GM12874 (cell line): ENCODE data around the gene SRGAP1.

Experiments
- CTCF ChIP-seq: IDR thresholded peaks from 2 replicates; pipeline ENCODE4 v1.5.1; 2011; ENCODE audit warnings: low read depth, mild to moderate bottlenecking, control low read depth, low read length, moderate library complexity; ENCODE audit not compliant: insufficient read depth

Gene SRGAP1

GRCh38 chr12:63844391-63845341 is at the start of gene SRGAP1:
Gene SRGAP1 (plus strand): TSS chr12:63844700. CDS start chr12:63844817, 117 bp downstream.
- no peak for TF ChIP-seq CTCF

DNA sequence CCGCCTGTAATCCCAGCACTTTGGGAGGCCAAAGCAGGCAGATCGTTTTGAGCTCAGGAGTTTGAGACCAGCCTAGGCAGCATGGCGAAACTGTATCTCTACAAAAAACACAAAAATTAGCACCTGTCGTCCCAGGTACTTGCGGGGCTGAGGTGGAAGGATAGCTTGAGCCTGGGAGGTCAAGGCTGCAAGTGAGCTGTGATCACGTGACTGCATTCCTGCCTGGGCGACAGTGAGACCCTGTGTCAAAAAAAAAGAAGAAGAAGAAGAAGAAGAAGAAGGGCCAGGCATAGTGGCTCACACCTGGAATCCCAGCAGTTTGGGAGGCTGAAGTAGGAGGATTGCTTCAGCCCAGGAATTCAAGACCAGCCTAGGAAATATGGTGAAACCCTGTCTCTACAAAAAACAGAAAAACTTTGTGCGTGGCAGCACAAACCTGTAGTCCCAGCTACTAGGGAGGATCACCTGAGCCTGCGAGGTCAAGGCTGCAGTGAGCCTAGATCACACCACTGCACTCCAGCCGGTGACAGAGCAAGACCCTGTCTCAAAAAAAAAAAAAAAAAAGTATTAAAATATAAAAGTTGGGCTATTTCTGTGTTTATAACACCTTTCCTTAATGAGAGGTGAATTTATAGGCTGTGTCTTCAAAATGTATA is 49.3 kb upstream of the SRGAP1 start:
- TF ChIP-seq CTCF: no peak

GRCh38 chr12:63795944-63796343 is 48.6 kb upstream of the SRGAP1 start:
- no peak for TF ChIP-seq CTCF

- TF ChIP-seq CTCF: peak; percentile 23; the same call in 1 of the 2 replicates
Observed at GRCh38 chr12:63802012-63802608, 42.4 kb upstream of the SRGAP1 start.

GRCh38 chr12:63804746-63805145 is 39.8 kb upstream of the SRGAP1 start:
- TF ChIP-seq CTCF: no peak

GRCh38 chr12:63805704-63806672 is 38.5 kb upstream of the SRGAP1 start:
- no peak for TF ChIP-seq CTCF
